Fibroblast of mammary gland (primary cell): ENCODE results near the gene SLC25A22.

Source experiments
- DNase-seq: peaks from one replicate; pipeline ENCODE4 v3.0.0-alpha.2; 2010; ENCODE audit warnings: low read depth
- H3K4me3 ChIP-seq: 2 replicates; pipeline ENCODE4 v1.5.1; 2011; ENCODE audit warnings: low read depth, mild to moderate bottlenecking, low read length, moderate library complexity; ENCODE audit not compliant: control insufficient read depth
- TF ChIP-seq, protein P1 (sequence below): conservative IDR thresholded peaks from 2 replicates; pipeline ENCODE4 v1.5.1; 2011; ENCODE audit warnings: low read depth, low read length, inconsistent platforms; ENCODE audit not compliant: control insufficient read depth, insufficient read depth

Gene SLC25A22

DNA sequence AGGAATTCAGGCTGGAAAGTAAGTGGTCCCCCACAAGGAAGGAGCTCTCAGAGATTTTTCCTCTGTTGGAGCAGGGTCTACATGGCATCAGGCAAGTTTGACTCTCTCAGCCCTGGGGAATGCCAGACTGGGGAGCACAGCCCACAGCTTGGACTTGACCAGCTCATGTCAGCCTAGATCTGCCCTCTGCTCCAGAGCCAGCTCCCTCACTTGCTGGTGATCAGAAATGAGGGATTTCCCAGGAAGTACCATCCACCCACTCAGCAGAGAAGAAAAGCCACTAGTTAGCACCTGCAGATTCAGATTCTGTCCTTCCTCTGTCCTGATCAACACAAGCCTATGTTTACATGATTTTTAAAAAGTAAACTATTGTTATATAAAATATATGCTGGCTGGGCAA lies 37.8 kb downstream of the SLC25A22 start:
- TF ChIP-seq, protein P1, sequence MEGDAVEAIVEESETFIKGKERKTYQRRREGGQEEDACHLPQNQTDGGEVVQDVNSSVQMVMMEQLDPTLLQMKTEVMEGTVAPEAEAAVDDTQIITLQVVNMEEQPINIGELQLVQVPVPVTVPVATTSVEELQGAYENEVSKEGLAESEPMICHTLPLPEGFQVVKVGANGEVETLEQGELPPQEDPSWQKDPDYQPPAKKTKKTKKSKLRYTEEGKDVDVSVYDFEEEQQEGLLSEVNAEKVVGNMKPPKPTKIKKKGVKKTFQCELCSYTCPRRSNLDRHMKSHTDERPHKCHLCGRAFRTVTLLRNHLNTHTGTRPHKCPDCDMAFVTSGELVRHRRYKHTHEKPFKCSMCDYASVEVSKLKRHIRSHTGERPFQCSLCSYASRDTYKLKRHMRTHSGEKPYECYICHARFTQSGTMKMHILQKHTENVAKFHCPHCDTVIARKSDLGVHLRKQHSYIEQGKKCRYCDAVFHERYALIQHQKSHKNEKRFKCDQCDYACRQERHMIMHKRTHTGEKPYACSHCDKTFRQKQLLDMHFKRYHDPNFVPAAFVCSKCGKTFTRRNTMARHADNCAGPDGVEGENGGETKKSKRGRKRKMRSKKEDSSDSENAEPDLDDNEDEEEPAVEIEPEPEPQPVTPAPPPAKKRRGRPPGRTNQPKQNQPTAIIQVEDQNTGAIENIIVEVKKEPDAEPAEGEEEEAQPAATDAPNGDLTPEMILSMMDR, result no peak
- no peak for DNase-seq
- no peak overlapping the region for H3K4me3 ChIP-seq

DNA sequence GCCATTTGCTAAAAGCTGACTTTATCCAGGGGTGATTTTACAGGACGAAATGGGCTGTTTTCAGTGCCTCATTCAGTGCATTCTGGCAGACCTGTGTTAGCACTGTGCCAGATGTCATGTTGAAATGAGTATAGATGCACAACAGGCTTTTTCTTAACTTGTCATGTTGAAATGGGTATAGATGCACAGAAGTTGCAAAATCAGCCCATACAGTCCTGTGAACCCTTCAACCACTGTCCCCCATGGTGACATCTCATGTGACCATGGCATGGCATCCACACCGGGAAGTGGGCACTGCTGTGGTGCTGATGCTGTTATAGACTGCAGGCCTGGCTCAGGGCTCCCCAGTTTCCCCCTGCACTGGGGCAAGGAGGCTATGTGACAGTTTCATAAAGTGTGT lies 48.4 kb downstream of the SLC25A22 start:
- H3K4me3 ChIP-seq, result no peak overlapping the region
- DNase-seq, result peak; percentile 14
- TF ChIP-seq, protein P1, result no peak

DNA sequence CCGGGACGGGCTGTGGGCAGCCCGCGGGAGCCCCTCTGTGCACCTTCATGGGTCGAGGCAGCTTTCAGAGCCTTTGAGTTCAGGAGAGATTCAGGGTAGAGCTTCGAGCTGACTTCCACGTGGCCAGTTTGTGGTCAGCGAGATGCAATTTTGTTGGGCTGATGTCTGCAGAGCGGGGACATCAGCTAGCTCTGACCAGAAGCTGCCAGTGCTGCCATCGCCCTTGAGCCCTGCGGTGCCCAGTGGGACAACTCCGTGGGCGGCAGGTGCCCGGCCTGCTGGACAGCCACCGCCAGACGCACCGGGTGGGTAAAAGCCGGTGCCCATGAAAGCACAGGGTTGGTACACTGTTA lies 50.1 kb downstream of the SLC25A22 start:
- H3K4me3 ChIP-seq, result peak overlapping the region; percentile 60
- TF ChIP-seq, protein P1, result no peak
- DNase-seq, result no peak

DNA sequence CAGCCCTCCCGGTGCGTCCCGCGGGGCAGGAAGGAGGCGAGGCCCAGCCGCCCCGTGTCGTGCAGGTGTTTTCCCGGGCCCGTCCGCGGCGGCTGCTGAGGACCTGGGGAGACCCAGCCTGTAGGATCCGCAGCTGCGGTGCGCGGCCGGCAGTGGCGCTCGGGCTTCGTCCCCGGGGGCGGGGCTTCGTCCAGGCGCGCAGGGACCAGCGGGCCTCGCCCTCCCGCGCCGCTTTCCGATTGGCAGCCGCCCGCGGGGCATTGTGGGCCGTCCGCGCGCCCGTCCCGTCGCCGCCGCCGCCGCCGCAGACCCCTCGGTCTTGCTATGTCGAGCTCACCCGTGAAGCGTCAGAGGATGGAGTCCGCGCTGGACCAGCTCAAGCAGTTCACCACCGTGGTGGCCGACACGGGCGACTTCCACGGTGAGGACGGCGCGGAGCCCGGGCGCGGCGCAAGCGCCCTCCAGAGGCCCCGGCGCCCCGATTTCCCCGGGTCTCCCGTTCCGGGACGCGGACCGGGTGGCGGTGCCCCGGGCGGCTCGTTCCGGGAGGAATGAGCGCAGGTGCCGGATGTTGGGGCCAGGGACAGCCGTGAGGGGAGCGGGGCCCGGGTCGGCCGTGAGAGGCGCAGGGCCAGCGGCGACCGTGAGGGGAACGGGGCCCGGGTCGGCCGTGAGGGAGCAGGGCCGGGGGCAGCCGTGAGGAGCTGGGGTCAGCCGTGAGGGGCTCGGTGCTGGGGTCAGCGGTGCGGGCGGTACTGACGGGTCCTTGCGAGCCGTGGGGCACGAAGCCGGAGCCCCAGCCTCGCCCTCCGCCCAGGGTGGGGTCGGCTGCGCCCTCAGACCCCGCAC lies 50.7 kb downstream of the SLC25A22 start, which contains the start of gene TALDO1:
Gene TALDO1, plus strand, starts transcription at position 307 of the 849 bp plus-strand sequence. Its CDS starts 18 bp downstream, at position 325.
- TF ChIP-seq, protein P1, result no peak
- peak; percentile 69 for DNase-seq
- peak within 1 kb of the TSS; percentile 60 for H3K4me3 ChIP-seq

DNA sequence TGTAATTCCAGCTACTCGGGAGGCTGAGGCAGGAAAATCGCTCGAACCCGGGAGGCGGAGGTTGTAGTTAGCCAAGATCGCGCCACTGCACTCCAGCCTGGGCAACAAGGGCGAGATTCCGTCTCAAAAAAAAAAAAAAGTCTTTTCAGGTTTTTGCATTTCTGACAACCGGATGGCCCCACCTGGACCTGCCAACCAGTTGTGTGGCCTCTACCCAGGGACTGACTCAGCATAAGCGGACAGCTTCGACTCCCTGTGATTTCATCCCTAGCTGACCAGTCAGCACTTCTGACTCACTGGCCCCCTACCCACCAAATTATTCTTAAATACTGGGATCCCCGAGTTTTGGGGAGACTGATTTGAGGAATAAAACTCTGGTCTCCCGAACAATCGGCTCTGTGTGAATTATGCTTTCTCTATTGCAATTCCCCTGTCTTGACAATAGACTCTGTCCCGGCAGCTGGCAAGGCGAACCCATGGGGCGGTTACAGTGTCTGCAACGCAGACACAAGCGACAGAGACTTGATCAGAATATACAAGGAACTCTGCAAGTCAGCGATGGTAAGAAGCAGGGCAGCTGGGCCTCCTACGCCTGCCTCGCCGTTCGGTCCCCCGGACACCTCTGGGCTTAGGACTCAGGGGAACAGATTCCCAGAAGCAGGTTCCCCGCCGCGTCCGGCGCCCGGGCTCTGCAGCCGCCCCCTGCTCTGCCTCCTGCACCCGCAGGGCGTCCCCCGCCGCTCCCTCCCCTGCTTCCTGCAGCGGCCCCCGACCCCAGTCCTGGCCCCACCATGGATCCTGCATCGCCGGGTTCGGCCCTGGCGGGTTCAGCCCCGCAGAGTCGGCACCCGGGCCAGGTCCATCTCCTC lies 51.6 kb downstream of the SLC25A22 start:
- peak overlapping the region; percentile 52 for H3K4me3 ChIP-seq
- TF ChIP-seq, protein P1, result no peak
- peak; percentile 53 for DNase-seq

DNA sequence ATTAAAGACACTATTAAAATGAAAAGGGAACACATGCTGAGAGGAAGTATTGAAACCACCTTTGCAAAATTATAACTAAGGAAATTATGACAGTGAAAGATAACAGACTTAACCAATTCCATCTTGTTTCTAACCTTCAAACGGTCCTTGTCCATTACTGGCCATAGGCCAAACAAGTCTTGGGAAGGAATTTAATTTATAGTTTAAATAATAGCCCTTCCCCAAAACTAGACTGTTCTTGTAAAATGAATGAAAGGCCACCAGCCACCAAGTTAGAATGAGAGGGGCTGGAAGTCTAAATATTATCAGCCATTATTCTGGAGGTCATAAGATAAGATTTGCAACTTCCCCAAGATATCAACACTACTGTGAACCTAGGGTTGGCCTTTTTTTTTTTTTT lies 52.7 kb downstream of the SLC25A22 start:
- TF ChIP-seq, protein P1, result no peak
- DNase-seq, result no peak
- H3K4me3 ChIP-seq, result no peak overlapping the region
